ENCODE results near the gene FEZF2.

FEZF2 gene

GRCh38 chr3:62335196-62335595 lies 38.2 kb downstream of the FEZF2 start:
- TF ChIP-seq CTCF (conservative IDR thresholded peaks at IDR 0.05; ENCODE audit: low read depth, low read length), result no peak
- no peak for DNase-seq (ENCODE audit: low read depth)
- H3K4me3 ChIP-seq (ENCODE audit: low read depth, low read length), result no peak overlapping the region

GRCh38 chr3:62332835-62333244 lies 40.5 kb downstream of the FEZF2 start:
- H3K4me3 ChIP-seq (ENCODE audit: low read depth, low read length), result no peak overlapping the region
- peak; percentile 52 for TF ChIP-seq CTCF (conservative IDR thresholded peaks at IDR 0.05; ENCODE audit: low read depth, low read length)
- peak; percentile 52 for DNase-seq (ENCODE audit: low read depth)

- DNase-seq (ENCODE audit: low read depth), result no peak
- no peak overlapping the region for H3K4me3 ChIP-seq (ENCODE audit: low read depth, low read length)
- no peak for TF ChIP-seq CTCF (conservative IDR thresholded peaks at IDR 0.05; ENCODE audit: low read depth, low read length)
Measured at GRCh38 chr3:62332017-62332416, 41.3 kb downstream of the FEZF2 start.

- H3K4me3 ChIP-seq (ENCODE audit: low read depth, low read length), result no peak overlapping the region
- no peak for TF ChIP-seq CTCF (conservative IDR thresholded peaks at IDR 0.05; ENCODE audit: low read depth, low read length)
- no peak for DNase-seq (ENCODE audit: low read depth)
Measured at GRCh38 chr3:62329971-62330370, 43.4 kb downstream of the FEZF2 start.

GRCh38 chr3:62325896-62326295 lies 47.5 kb downstream of the FEZF2 start:
- DNase-seq (ENCODE audit: low read depth), result no peak
- TF ChIP-seq CTCF (conservative IDR thresholded peaks at IDR 0.05; ENCODE audit: low read depth, low read length), result no peak
- no peak overlapping the region for H3K4me3 ChIP-seq (ENCODE audit: low read depth, low read length)

- no peak for DNase-seq (ENCODE audit: low read depth)
- H3K4me3 ChIP-seq (ENCODE audit: low read depth, low read length), result no peak overlapping the region
- TF ChIP-seq CTCF (conservative IDR thresholded peaks at IDR 0.05; ENCODE audit: low read depth, low read length), result no peak
Measured at GRCh38 chr3:62323241-62323640, 50.1 kb downstream of the FEZF2 start.

Data from choroid plexus epithelial cell (primary cell).